ENCODE measurements around the gene PEAK1. TPM values are rescaled to one million over a fixed set of nuclear protein-coding genes. Genes with fewer than 3 reads are reported as not detected.

Gene PEAK1
- total and polyA plus RNA-seq, 9 of the 15 experiments (the other 6 are each of a cell fraction or from before 2014, with no cell fraction given) = 0.99 to 22.4 (median 10.8) TPM

DNA sequence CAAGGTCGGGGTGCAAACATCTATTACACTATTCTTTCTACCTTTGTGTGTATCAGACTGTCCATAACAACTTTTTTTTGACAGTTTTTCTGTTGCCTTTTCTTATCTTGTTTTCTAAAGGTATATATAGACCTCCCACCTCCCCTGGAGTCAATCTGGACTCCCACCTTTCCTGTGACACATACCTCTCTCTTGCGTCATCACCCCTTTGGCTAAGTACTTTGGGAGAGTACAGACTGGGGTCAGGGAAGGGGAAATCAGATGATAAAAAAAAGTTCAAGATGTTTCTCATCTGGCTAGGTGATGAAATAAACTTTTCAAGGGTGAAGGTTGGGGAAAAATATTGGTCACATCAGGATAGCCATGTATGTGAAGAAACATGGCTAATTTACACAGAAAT, 366.2 kb downstream of the PEAK1 start (continued):
- TF ChIP-seq, protein P1, sequence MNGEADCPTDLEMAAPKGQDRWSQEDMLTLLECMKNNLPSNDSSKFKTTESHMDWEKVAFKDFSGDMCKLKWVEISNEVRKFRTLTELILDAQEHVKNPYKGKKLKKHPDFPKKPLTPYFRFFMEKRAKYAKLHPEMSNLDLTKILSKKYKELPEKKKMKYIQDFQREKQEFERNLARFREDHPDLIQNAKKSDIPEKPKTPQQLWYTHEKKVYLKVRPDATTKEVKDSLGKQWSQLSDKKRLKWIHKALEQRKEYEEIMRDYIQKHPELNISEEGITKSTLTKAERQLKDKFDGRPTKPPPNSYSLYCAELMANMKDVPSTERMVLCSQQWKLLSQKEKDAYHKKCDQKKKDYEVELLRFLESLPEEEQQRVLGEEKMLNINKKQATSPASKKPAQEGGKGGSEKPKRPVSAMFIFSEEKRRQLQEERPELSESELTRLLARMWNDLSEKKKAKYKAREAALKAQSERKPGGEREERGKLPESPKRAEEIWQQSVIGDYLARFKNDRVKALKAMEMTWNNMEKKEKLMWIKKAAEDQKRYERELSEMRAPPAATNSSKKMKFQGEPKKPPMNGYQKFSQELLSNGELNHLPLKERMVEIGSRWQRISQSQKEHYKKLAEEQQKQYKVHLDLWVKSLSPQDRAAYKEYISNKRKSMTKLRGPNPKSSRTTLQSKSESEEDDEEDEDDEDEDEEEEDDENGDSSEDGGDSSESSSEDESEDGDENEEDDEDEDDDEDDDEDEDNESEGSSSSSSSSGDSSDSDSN (IDR thresholded peaks at IDR 0.05; ENCODE audit: borderline replicate concordance in 1 of 2, low read depth in 2 of 2, low read length in 2 of 2) = no peak
- TF ChIP-seq ZSCAN29 (IDR thresholded peaks at IDR 0.05) = no peak
- no peak for TF ChIP-seq CHD4 (IDR thresholded peaks at IDR 0.05; ENCODE audit: insufficient read depth, insufficient replicate concordance, low read depth, low read length, poor library complexity, severe bottlenecking)

DNA sequence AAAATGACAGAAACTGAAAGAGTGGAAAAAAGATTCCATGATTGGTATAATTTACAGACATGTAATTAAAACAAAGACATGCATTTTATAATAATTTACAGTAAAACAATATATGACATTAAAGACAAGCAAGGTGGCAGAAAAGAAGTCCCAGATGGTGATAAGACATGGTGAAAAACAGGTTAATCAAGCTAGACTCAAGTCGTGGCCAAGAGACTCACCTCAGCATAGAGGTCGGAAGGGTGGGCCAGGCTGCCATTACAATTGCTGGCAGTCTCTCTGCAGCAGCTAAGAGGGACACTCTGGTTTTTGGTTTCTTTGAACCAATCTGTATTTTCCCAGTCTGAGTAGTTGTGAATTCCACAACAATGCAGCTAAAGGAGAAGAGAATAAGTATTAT, 367.3 kb downstream of the PEAK1 start:
- H3K27ac ChIP-seq (ENCODE audit: extremely low read depth, low read depth, low read length) = no peak overlapping the region
- ChIA-PET POLR2A (interaction anchor here (0.8 kb wide), 1 partner anchor 14 kb away, joined by 3 read pairs; no protein-coding TSS in a partner anchor), CTCF (ENCODE audit: low intra/inter-chr PET ratio) (no interaction called here)
- no peak overlapping the region for H3K9ac ChIP-seq (ENCODE audit: insufficient read depth in 1 of 2, low read depth in 2 of 2, low read length in 2 of 2)
- no peaks in the 10 kb centered on the region for H3K9me1 ChIP-seq (ENCODE audit: control insufficient read depth, insufficient read depth, low read length)
- H3K4me3 ChIP-seq = no peak overlapping the region
- peaks cover 37% of the 10 kb centered on the region for H3K36me3 ChIP-seq (ENCODE audit: control insufficient read depth, insufficient read depth, low read length)
- WGBS (ENCODE audit: insufficient coverage, low coverage, missing lambda C conversion rate) = 65% methylated on average over 2 of the region's 2 CpGs
- DNase-seq (ENCODE audit: extremely low read depth in 1 of 4, low spot score in 3 of 4) (no peak), FAIRE-seq (no peak), ATAC-seq (no peak)
- intact Hi-C loops (cut with micrococcal nuclease) = no loop called here
- TF ChIP-seq EP400 (IDR thresholded peaks at IDR 0.05) (no peak), CBFA2T2 (conservative IDR thresholded peaks at IDR 0.05) (no peak), ERF (CRISPR knock-in tag; IDR thresholded peaks at IDR 0.05) (no peak)
- TF ChIP-seq, protein P2, sequence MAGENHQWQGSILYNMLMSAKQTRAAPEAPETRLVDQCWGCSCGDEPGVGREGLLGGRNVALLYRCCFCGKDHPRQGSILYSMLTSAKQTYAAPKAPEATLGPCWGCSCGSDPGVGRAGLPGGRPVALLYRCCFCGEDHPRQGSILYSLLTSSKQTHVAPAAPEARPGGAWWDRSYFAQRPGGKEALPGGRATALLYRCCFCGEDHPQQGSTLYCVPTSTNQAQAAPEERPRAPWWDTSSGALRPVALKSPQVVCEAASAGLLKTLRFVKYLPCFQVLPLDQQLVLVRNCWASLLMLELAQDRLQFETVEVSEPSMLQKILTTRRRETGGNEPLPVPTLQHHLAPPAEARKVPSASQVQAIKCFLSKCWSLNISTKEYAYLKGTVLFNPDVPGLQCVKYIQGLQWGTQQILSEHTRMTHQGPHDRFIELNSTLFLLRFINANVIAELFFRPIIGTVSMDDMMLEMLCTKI (IDR thresholded peaks at IDR 0.05; ENCODE audit: partially characterized antibody) = no peak
- no peaks in the 10 kb centered on the region for H3K27me3 ChIP-seq (ENCODE audit: control insufficient read depth in 2 of 2, insufficient read depth in 2 of 2, low read length in 2 of 2)
- no peak overlapping the region for H2AFZ ChIP-seq (ENCODE audit: low read depth, low read length)
- no peaks in the 10 kb centered on the region for H4K20me1 ChIP-seq (replicated peaks; ENCODE audit: control insufficient read depth, insufficient read depth, low read length)
- no peaks in the 10 kb centered on the region for H3K9me3 ChIP-seq (replicated peaks; ENCODE audit: control insufficient read depth, insufficient read depth, low read depth, low read length)
- peaks cover 0 to 5% of the 10 kb centered on the region in 2 experiments; a peak in 1 of 5 replicates for H3K4me1 ChIP-seq (replicated peaks in 1 of 2; ENCODE audit: control insufficient read depth in 2 of 2, insufficient read depth in 2 of 2, low read length in 2 of 2)
- BruUV-seq (replicated peaks) = no TSS peak
- no peaks in the 10 kb centered on the region for H3K79me2 ChIP-seq (ENCODE audit: control insufficient read depth, insufficient read depth, low read length)
- in situ Hi-C loops (cut with MboI) = no loop called here
- no peak overlapping the region for H3K4me2 ChIP-seq (ENCODE audit: insufficient read depth, low read length)

Other genes with a start within 250 kb of the PEAK1 start
- gene HMG20A, start 784 bp upstream of the PEAK1 start, total RNA-seq (2014; rRNA removed) = 31.8 and 31.9 TPM in 2 replicates
- 38.9 and 45.5 TPM in 2 replicates for gene HMG20A, start 784 bp upstream of the PEAK1 start, total RNA-seq (2014; rRNA removed; fragmentation: Illumina TruSeq; extraction: Trizol)
- 31.6 and 34.7 TPM in 2 replicates for gene HMG20A, start 784 bp upstream of the PEAK1 start, total RNA-seq (2015; rRNA removed; fragmentation: Illumina TruSeq; extraction: Trizol)
- 32.9 and 42.5 TPM in 2 replicates for gene HMG20A, start 784 bp upstream of the PEAK1 start, total RNA-seq (2021)
- 61.3 and 68.1 TPM in 2 replicates for gene HMG20A, start 784 bp upstream of the PEAK1 start, polyA plus RNA-seq (2011; rRNA removed)
- gene HMG20A, start 784 bp upstream of the PEAK1 start, polyA plus RNA-seq (2014; fragmentation: Illumina TruSeq; extraction: Trizol) = 54.9 and 61.0 TPM in 2 replicates
- gene HMG20A, start 784 bp upstream of the PEAK1 start, polyA plus RNA-seq (2014; fragmentation: Nextera tagmentation; extraction: Ambion mirVana) = 10 to 100 TPM; 25.0 to 42.0 TPM
- gene HMG20A, start 784 bp upstream of the PEAK1 start, polyA plus RNA-seq (2014; rRNA removed) = 30.3 and 34.3 TPM in 2 replicates
- 2.1 and 3.3 TPM in 2 replicates for gene LINGO1, start 212.8 kb upstream of the PEAK1 start, total RNA-seq (2014; rRNA removed)
- 0.65 and 0.73 TPM in 2 replicates for gene LINGO1, start 212.8 kb upstream of the PEAK1 start, total RNA-seq (2014; rRNA removed; fragmentation: Illumina TruSeq; extraction: Trizol)
- gene LINGO1, start 212.8 kb upstream of the PEAK1 start, total RNA-seq (2015; rRNA removed; fragmentation: Illumina TruSeq; extraction: Trizol) = 2.0 TPM in 2 replicates
- 14.3 and 14.8 TPM in 2 replicates for gene LINGO1, start 212.8 kb upstream of the PEAK1 start, total RNA-seq (2021)
- gene LINGO1, start 212.8 kb upstream of the PEAK1 start, polyA plus RNA-seq (2011; rRNA removed) = 12.4 and 19.4 TPM in 2 replicates
- 15.3 and 19.0 TPM in 2 replicates for gene LINGO1, start 212.8 kb upstream of the PEAK1 start, polyA plus RNA-seq (2014; fragmentation: Illumina TruSeq; extraction: Trizol)
- under 1 TPM; 0.07 to 0.08 TPM for gene LINGO1, start 212.8 kb upstream of the PEAK1 start, polyA plus RNA-seq (2014; fragmentation: Nextera tagmentation; extraction: Ambion mirVana)
- 8.1 and 9.3 TPM in 2 replicates for gene LINGO1, start 212.8 kb upstream of the PEAK1 start, polyA plus RNA-seq (2014; rRNA removed)

Data from K562 (cell line).